Smooth muscle cell (in vitro differentiated cells): ENCODE results near the gene MIP. TPM values are rescaled to one million over a fixed set of nuclear protein-coding genes. Genes with fewer than 3 reads are reported as not detected.
"Not testable (repeated sequence)": the region's sequence is repeated elsewhere in the genome, so short reads cannot be mapped to it uniquely, and the experiment has no call there.

Experiments used
- DNase-seq: peaks from one replicate; lab custom pipeline; 2025; ENCODE audit not compliant: unreplicated experiment; lab: John Stamatoyannopoulos, UW
- H2AFZ ChIP-seq: fragments of 200-600 bp; sonication (generic); 2 replicates; pipeline ENCODE4 v1.6.0; 2016; ENCODE audit warnings: antibody characterized with exemption, low read depth, mild to moderate bottlenecking
- H3F3A ChIP-seq: fragments of 200-600 bp; sonication (generic); 2 replicates; pipeline ENCODE4 v1.6.0; 2017; ENCODE audit warnings: antibody characterized with exemption, low read depth
- H3K27ac ChIP-seq: fragments of 200-600 bp; sonication (generic); 2 replicates; pipeline ENCODE4 v1.5.1; 2016; ENCODE audit warnings: low read depth, mild to moderate bottlenecking
- H3K27me3 ChIP-seq: fragments of 200-600 bp; sonication (generic); 2 replicates; pipeline ENCODE4 v1.6.1; 2016; ENCODE audit warnings: low read depth, mild to moderate bottlenecking
- H3K36me3 ChIP-seq: fragments of 200-600 bp; sonication (generic); 2 replicates; pipeline ENCODE4 v1.5.1; 2016; ENCODE audit warnings: low read depth
- H3K4me1 ChIP-seq: fragments of 200-600 bp; sonication (generic); 2 replicates; pipeline ENCODE4 v1.5.1; 2016; ENCODE audit warnings: low read depth
- H3K4me2 ChIP-seq: fragments of 200-600 bp; sonication (generic); 2 replicates; pipeline ENCODE4 v1.6.0; 2016; ENCODE audit warnings: mild to moderate bottlenecking
- H3K4me3 ChIP-seq: fragments of 200-600 bp; sonication (generic); 2 replicates; pipeline ENCODE4 v1.5.1; 2016; ENCODE audit warnings: mild to moderate bottlenecking
- H3K79me2 ChIP-seq: fragments of 200-600 bp; sonication (generic); 2 replicates; pipeline ENCODE4 v1.6.0; 2016; ENCODE audit warnings: low read depth, mild to moderate bottlenecking
- H3K9ac ChIP-seq: fragments of 200-600 bp; sonication (generic); 2 replicates; pipeline ENCODE4 v1.6.0; 2016; ENCODE audit warnings: low read depth
- H3K9me3 ChIP-seq: fragments of 200-600 bp; sonication (generic); replicated peaks from 2 replicates; pipeline ENCODE4 v1.5.1; 2016; ENCODE audit warnings: low read depth
- H4K20me1 ChIP-seq: fragments of 200-600 bp; sonication (generic); 2 replicates; pipeline ENCODE4 v1.6.0; 2016; ENCODE audit warnings: low read depth
- WGBS: methylation state at CpG from one replicate; pipeline ENCODE4 v1.1.7; 2016; ENCODE audit warnings: low lambda C conversion rate; 5-methylcytosine and 5-hydroxymethylcytosine counted together
- polyA plus RNA-seq: library from polyadenylated mRNA; unstranded; fragments of >200 nt; fragmentation: Nextera tagmentation; extraction: Ambion mirVana; gene quantifications from 2 replicates; pipeline ENCODE4 v1.2.1, GENCODE V29; 2016
- total RNA-seq: library from RNA; depleted of rRNA; stranded (reverse); fragments of >200 nt; gene quantifications from 2 replicates; pipeline ENCODE4 v1.2.3, GENCODE V29; 2014
- TF ChIP-seq, protein P1 (sequence below): fragments of 200-600 bp; sonication (generic); IDR thresholded peaks from 2 replicates; pipeline ENCODE4 v1.5.1; 2017; ENCODE audit warnings: borderline replicate concordance, mild to moderate bottlenecking, antibody characterized with exemption; ENCODE audit not compliant: insufficient read depth, poor library complexity, severe bottlenecking

Gene MIP
- total and polyA plus RNA-seq, 2 experiments from 2014 or later: not detected

DNA sequence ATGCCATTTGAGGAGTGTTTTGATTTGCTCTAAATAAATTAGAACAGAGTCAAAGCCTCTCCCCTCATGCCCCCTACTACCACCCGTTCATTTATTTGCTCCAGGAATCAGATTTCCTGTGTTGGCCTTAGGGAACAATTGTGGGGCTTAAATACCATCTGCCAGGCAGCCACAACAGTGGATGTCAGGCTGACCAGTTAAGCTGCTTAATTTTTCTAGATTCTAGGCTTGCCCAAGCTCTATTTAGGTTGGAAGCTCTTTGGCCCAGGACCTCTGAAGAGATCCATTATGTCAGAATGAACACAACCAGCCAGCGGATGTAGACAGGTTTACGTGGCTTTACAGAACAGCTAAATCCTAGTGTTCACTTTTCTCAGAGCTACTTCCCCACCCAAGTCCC lies 4.2 kb downstream of the MIP start:
- H3K4me2 ChIP-seq: no peak overlapping the region
- no peaks in the 10 kb centered on the region for H3K9me3 ChIP-seq

DNA sequence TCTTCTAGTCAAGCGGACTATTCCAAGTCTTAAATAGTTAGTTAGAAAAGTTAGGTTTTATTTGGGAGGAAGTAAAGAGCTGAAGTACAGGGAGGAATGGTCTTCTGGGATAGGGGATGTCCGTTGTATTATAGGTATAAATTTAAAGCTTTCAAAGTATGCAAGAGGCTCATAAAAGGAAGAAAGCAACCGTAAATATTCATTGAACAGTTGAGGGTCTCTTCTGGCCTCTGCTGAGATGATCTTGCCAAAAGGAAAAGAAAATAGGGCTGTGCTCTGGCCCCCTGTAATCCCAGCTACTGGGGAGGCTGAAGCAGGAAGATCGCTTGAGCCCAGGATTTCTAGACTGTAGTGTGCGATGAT lies 4.9 kb downstream of the MIP start:
- Histone ChIP-seq H3K27ac (peak overlapping the region; percentile 78), H3K27me3 (no peaks in the 10 kb centered on the region), H3K4me3 (peak overlapping the region; percentile 77), H3F3A (peaks cover 5% of the 10 kb centered on the region), H3K4me1 (peaks cover 12% of the 10 kb centered on the region), H3K36me3 (no peaks in the 10 kb centered on the region), H3K4me2 (peak overlapping the region; percentile 82), H3K9ac (peak overlapping the region; percentile 65), H4K20me1 (no peaks in the 10 kb centered on the region), H3K9me3 (no peaks in the 10 kb centered on the region), H2AFZ (peak overlapping the region; percentile 99), H3K79me2 (no peaks in the 10 kb centered on the region)
- TF ChIP-seq, protein P1, sequence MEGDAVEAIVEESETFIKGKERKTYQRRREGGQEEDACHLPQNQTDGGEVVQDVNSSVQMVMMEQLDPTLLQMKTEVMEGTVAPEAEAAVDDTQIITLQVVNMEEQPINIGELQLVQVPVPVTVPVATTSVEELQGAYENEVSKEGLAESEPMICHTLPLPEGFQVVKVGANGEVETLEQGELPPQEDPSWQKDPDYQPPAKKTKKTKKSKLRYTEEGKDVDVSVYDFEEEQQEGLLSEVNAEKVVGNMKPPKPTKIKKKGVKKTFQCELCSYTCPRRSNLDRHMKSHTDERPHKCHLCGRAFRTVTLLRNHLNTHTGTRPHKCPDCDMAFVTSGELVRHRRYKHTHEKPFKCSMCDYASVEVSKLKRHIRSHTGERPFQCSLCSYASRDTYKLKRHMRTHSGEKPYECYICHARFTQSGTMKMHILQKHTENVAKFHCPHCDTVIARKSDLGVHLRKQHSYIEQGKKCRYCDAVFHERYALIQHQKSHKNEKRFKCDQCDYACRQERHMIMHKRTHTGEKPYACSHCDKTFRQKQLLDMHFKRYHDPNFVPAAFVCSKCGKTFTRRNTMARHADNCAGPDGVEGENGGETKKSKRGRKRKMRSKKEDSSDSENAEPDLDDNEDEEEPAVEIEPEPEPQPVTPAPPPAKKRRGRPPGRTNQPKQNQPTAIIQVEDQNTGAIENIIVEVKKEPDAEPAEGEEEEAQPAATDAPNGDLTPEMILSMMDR: no peak
- no peak for DNase-seq
- WGBS: 44% methylated on average over 5 of the region's 5 CpGs

More for the DNA sequence above, 4.2 kb downstream of the MIP start:
- Histone ChIP-seq H3K4me1 (peaks cover 12% of the 10 kb centered on the region), H3K9ac (no peak overlapping the region), H3K36me3 (no peaks in the 10 kb centered on the region), H4K20me1 (no peaks in the 10 kb centered on the region), H3F3A (peaks cover 5% of the 10 kb centered on the region), H3K4me3 (no peak overlapping the region), H2AFZ (no peak overlapping the region), H3K27me3 (no peaks in the 10 kb centered on the region), H3K79me2 (no peaks in the 10 kb centered on the region), H3K27ac (no peak overlapping the region)
- 91% methylated on average over 3 of the region's 3 CpGs for WGBS
- no peak for DNase-seq
- TF ChIP-seq, protein P1: no peak

DNA sequence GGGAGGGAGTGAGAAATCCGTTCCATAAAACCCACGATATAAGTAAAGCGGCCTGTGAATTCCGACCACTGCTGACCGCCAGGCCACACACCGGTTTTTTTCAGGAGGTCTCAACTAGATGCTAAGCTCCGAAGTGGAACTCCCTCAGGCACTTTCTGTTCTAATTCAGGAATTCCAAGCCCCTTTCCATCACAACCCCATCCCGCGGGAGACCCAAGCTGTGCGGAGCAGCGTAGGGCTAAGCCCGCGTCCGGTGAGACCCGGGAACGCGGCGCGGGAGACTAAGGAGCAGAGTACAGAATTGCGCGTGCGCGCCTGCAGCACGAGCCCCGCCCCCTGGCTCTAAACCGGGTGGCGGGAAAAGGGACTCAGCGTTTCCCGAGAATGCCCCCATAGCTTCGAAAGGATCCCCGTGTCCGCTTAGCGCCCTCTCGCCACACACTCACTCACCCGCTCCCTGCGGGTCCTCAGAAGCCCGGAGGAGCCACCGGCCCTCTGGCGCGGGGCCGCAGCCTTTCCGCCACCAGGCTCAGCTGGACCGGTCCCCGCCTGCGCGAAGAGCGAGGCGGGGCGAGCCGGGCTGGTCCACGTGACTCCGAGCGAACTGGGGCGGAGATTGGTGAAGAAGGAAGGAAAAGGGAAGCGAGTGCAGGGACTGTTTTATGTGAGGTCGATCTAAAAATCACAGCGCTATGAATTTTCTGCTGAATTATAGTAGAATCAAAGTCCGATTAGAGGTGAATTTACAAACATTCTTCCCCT lies 5.4 kb downstream of the MIP start, which contains the start of gene TIMELESS:
TSS of gene TIMELESS (minus strand) at position 567 of the 762 bp plus-strand sequence. CDS start 15,256 bp downstream, outside the sequence.
- H3K9ac ChIP-seq: peak within 1 kb of the TSS; percentile 65
- peaks cover 5% of the 10 kb centered on the region for H3F3A ChIP-seq
- no peaks in the 10 kb centered on the region for H3K79me2 ChIP-seq
- peak; percentile 94 for DNase-seq
- peak within 1 kb of the TSS; percentile 77 for H3K4me3 ChIP-seq
- H3K27ac ChIP-seq: peak within 1 kb of the TSS; percentile 78
- H3K27me3 ChIP-seq: no peaks in the 10 kb centered on the region
- peak within 1 kb of the TSS; percentile 99 for H2AFZ ChIP-seq
- no peaks in the 10 kb centered on the region for H4K20me1 ChIP-seq
- H3K36me3 ChIP-seq: no peaks in the 10 kb centered on the region
- TF ChIP-seq, protein P1: no peak
- no peaks in the 10 kb centered on the region for H3K9me3 ChIP-seq
- H3K4me2 ChIP-seq: peak within 1 kb of the TSS; percentile 82
- WGBS: under 1% methylated on average over 58 of the region's 58 CpGs
- peaks cover 12% of the 10 kb centered on the region for H3K4me1 ChIP-seq

DNA sequence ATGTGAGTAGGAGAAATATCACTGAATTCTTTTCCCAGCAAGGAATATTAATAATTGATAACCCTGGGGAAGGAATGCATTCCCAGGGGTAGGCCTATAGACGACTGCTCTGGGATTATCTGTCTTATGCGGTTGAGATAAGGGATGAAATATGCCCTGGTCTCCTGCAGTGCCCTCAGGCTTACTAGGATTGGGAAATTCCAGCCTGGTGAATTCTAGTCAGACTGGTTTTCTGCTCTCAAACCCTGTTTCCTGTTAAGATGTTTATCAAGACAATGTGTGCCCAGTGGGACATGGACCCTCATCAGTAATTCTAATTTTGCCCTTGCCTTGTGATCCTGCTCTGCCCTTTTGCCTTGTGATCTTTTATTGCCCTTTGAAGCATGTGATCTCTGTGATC lies 11.2 kb downstream of the MIP start:
- not testable (repeated sequence) for H3K36me3 ChIP-seq, H2AFZ ChIP-seq, H3K27ac ChIP-seq, H3K27me3 ChIP-seq, H3F3A ChIP-seq, H3K4me2 ChIP-seq, DNase-seq, H4K20me1 ChIP-seq, H3K4me3 ChIP-seq, H3K9me3 ChIP-seq, H3K9ac ChIP-seq, H3K4me1 ChIP-seq
- H3K79me2 ChIP-seq: peaks cover 17% of the 10 kb centered on the region
- WGBS: 38% methylated on average over 2 of the region's 2 CpGs
